Measurements from ENCODE around the gene TPO.

GRCh38 chr2:1405967-1406366, 7.3 kb upstream of the TPO start:
- no peak for TF ChIP-seq EZH2 (IDR thresholded peaks at IDR 0.05)
- TF ChIP-seq CTCF (IDR thresholded peaks at IDR 0.05): no peak
- TF ChIP-seq EZH2phosphoT487 (IDR thresholded peaks at IDR 0.05): no peak
